PC-9 (cell line): Measurements from ENCODE around the gene SIRPA.

Source experiments
- EZH2 ChIP-seq: fragments of 200-600 bp; sonication (generic); IDR thresholded peaks from 2 replicates; pipeline ENCODE4 v1.8.0; 2017; ENCODE audit warnings: antibody characterized with exemption, low read depth
- TF ChIP-seq, protein P1 (sequence below): fragments of 200-600 bp; sonication (generic); conservative IDR thresholded peaks from 2 replicates; pipeline ENCODE4 v1.6.1; 2017; ENCODE audit warnings: mixed run types, antibody characterized with exemption, mild to moderate bottlenecking, moderate library complexity

DNA sequence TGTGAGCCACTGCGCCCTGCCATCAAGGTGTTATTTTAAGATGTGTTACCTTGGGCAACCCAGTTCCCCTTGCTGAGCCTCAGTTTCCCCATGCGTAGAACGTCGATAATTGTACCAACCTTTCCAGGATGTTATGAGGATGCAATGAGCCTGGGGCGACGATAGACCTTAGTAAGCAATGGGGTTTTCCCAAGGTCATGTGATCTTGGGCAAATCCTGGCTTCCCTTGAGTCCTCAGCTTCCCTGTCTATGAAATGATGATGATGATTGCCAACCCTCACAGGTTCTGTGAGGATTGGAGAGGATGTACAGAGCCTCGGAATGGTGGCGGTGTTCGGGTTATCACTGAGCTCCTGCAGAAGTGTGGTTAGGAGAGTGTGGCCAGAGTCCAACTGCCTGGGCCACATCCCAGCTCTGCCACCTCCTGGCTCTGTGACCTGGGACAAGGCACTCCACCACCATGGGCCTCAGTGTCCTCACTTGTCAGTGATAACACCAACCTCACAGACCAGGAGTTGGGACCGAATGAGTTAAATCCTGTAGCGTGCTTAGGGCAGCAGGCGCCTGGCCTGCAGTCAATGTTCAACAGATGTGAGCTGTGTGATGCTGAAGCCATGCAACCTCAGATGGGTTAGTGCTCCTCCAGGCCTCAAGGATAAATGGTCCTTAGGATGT lies 23.4 kb downstream of the SIRPA start:
- TF ChIP-seq EZH2 = no peak
- TF ChIP-seq, protein P1, sequence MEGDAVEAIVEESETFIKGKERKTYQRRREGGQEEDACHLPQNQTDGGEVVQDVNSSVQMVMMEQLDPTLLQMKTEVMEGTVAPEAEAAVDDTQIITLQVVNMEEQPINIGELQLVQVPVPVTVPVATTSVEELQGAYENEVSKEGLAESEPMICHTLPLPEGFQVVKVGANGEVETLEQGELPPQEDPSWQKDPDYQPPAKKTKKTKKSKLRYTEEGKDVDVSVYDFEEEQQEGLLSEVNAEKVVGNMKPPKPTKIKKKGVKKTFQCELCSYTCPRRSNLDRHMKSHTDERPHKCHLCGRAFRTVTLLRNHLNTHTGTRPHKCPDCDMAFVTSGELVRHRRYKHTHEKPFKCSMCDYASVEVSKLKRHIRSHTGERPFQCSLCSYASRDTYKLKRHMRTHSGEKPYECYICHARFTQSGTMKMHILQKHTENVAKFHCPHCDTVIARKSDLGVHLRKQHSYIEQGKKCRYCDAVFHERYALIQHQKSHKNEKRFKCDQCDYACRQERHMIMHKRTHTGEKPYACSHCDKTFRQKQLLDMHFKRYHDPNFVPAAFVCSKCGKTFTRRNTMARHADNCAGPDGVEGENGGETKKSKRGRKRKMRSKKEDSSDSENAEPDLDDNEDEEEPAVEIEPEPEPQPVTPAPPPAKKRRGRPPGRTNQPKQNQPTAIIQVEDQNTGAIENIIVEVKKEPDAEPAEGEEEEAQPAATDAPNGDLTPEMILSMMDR = no peak
